ENCODE measurements around the gene NAMPT. TPM values are rescaled to one million over a fixed set of nuclear protein-coding genes. Genes with fewer than 3 reads are reported as not detected.

Gene NAMPT
- total RNA-seq, 1 experiment from 2014 or later: 80.8 TPM

GRCh38 chr7:106262221-106262881 is 22.4 kb downstream of the NAMPT start:
- H3K27me3 ChIP-seq (ENCODE audit: control insufficient read depth, insufficient read depth, low read length): no peaks in the 10 kb centered on the region
- ChIA-PET CTCF (no interaction called here), POLR2A (interaction anchor here (0.6 kb wide), 1 partner anchor 11 kb away, joined by 3 read pairs; no protein-coding TSS in a partner anchor)
- H3K4me1 ChIP-seq (ENCODE audit: control insufficient read depth, insufficient read depth, low read length): no peaks in the 10 kb centered on the region
- ATAC-seq: no peak
- H3K27ac ChIP-seq (ENCODE audit: low read length): no peak overlapping the region
- no peaks in the 10 kb centered on the region for H3K9me3 ChIP-seq (ENCODE audit: control insufficient read depth, insufficient read depth, low read depth, low read length)
- no TSS peak for BruUV-seq (replicated peaks)
- H3K4me3 ChIP-seq (ENCODE audit: low read depth in 2 of 2, low read length in 2 of 2): no peak overlapping the region
- intact Hi-C loops (cut with micrococcal nuclease; ENCODE audit: unreplicated experiment) (no loop called here), in situ Hi-C loops (cut with HindIII; ENCODE audit: low pct_unique_long_range_greater_than_20kb, low sequenced_read_pairs) (no loop called here)
- TF ChIP-seq SIN3A (IDR thresholded peaks at IDR 0.05; ENCODE audit: borderline replicate concordance, insufficient read depth, low read depth, low read length) (no peak), CTCF (IDR thresholded peaks at IDR 0.05) (no peak)
- DNase-seq (ENCODE audit: low read depth, low spot score): no peak
- H3K36me3 ChIP-seq (ENCODE audit: control insufficient read depth, insufficient read depth, low read length): peaks cover 32% of the 10 kb centered on the region

GRCh38 chr7:106260136-106260561 is 24.6 kb downstream of the NAMPT start:
- DNase-seq (ENCODE audit: low read depth, low spot score): no peak
- Histone ChIP-seq H3K4me3 (ENCODE audit: low read depth in 2 of 2, low read length in 2 of 2) (no peak overlapping the region), H3K27me3 (ENCODE audit: control insufficient read depth, insufficient read depth, low read length) (no peaks in the 10 kb centered on the region), H3K27ac (ENCODE audit: low read length) (no peak overlapping the region), H3K4me1 (ENCODE audit: control insufficient read depth, insufficient read depth, low read length) (no peaks in the 10 kb centered on the region), H3K9me3 (ENCODE audit: control insufficient read depth, insufficient read depth, low read depth, low read length) (no peaks in the 10 kb centered on the region), H3K36me3 (ENCODE audit: control insufficient read depth, insufficient read depth, low read length) (peaks cover 19% of the 10 kb centered on the region)
- no TSS peak for BruUV-seq (replicated peaks)
- CTCF ChIA-PET: no interaction called here
- ATAC-seq: no peak
- POLR2A ChIA-PET: no interaction called here
- TF ChIP-seq CTCF (IDR thresholded peaks at IDR 0.05) (no peak), POLR2AphosphoS5 (IDR thresholded peaks at IDR 0.05; ENCODE audit: low read depth, low read length) (no peak), TCF7L2 (IDR thresholded peaks at IDR 0.05; ENCODE audit: low read depth, low read length) (no peak), SIN3A (IDR thresholded peaks at IDR 0.05; ENCODE audit: borderline replicate concordance, insufficient read depth, low read depth, low read length) (no peak), REST (IDR thresholded peaks at IDR 0.05; ENCODE audit: insufficient read depth in 1 of 2, low read depth in 2 of 2, low read length in 1 of 2) (no peak)
- in situ Hi-C loops (cut with HindIII; ENCODE audit: low pct_unique_long_range_greater_than_20kb, low sequenced_read_pairs) (no loop called here), intact Hi-C loops (cut with micrococcal nuclease; ENCODE audit: unreplicated experiment) (no loop called here)
